T-cell (primary cell): ENCODE data around the gene LRP1B. TPM values are rescaled to one million over a fixed set of nuclear protein-coding genes. Genes with fewer than 3 reads are reported as not detected.

ENCODE experiments used
- ATAC-seq, 4 experiments: fragments of 200-7000 bp in 3 of 4; fragments of 150-1000 bp in 1 of 4; cut with Tn5 transposase; replicated peaks in 1 of 4; 1 replicate in 3 of 4; 2 replicates in 1 of 4; pipeline ENCODE4 v1.10.0; 2021; ENCODE audit warnings: moderate library complexity in 3 of 4, mild to moderate bottlenecking in 2 of 4, moderate number of reproducible peaks in 1 of 4
- CTCF ChIA-PET, 2 donors: fragments of 300-600 bp; sonication (Branson Sonifier 250); formaldehyde crosslinking; loops; one replicate each; lab custom pipeline; 2022; ENCODE audit warnings: antibody characterized with exemption in 2 of 2; lab: Charles Lee
- POLR2A ChIA-PET, 2 donors: fragments of 300-600 bp; sonication (Branson Sonifier 250); formaldehyde crosslinking; loops; one replicate each; lab custom pipeline; 2022; ENCODE audit warnings: antibody characterized with exemption in 2 of 2; lab: Charles Lee
- DNase-seq, 35 experiments: peaks; one replicate each; pipeline versions ENCODE4 v3.0.0 to v3.0.0-alpha.2; 2013 to 2023
- H3K27ac ChIP-seq: one replicate; pipeline ENCODE4 v1.5.1; 2013; ENCODE audit warnings: low read length
- H3K27me3 ChIP-seq, 2 experiments: replicated peaks in 1 of 2; 1 replicate in 1 of 2; 2 replicates in 1 of 2; pipeline versions ENCODE4 v1.6.1 to v1.7.0; 2013; ENCODE audit warnings: low read length in 1 of 2, mixed read lengths in 1 of 2; ENCODE audit not compliant: control insufficient read depth in 2 of 2, insufficient read depth in 2 of 2; ENCODE audit errors: extremely low read depth in 1 of 2
- H3K36me3 ChIP-seq, 2 donors: 1 replicate in 1 of 2; 2 replicates in 1 of 2; pipeline versions ENCODE4 v1.6.1 to v1.7.0; 2013; ENCODE audit warnings: low read length in 1 of 2; ENCODE audit not compliant: control insufficient read depth in 2 of 2, insufficient read depth in 1 of 2; ENCODE audit errors: extremely low read depth in 1 of 2
- H3K4me1 ChIP-seq, 2 experiments: 1 replicate in 1 of 2; 2 replicates in 1 of 2; pipeline versions ENCODE4 v1.6.1 to v1.7.0; 2013; ENCODE audit warnings: low read length in 2 of 2, mixed read lengths in 1 of 2; ENCODE audit not compliant: insufficient read depth in 2 of 2, control insufficient read depth in 1 of 2; ENCODE audit errors: extremely low read depth in 1 of 2
- H3K4me3 ChIP-seq, 2 donors: 1 replicate in 1 of 2; 2 replicates in 1 of 2; pipeline versions ENCODE4 v1.5.1 to v1.7.0; 2013; ENCODE audit warnings: mild to moderate bottlenecking in 2 of 2, low read length in 1 of 2, moderate library complexity in 1 of 2; ENCODE audit not compliant: control insufficient read depth in 1 of 2; ENCODE audit errors: extremely low read depth in 1 of 2
- H3K9me3 ChIP-seq: 2 replicates; pipeline ENCODE4 v1.7.0; 2013
- H3K27ac Mint-ChIP-seq, 2 donors: one replicate each; pipeline ENCODE4 v1.8.0; 2020 to 2021; ENCODE audit warnings: mild to moderate bottlenecking in 2 of 2, mixed read lengths in 2 of 2
- H3K27me3 Mint-ChIP-seq, 2 donors: one replicate each; pipeline ENCODE4 v1.8.0; 2021 to 2022; ENCODE audit warnings: mixed read lengths in 2 of 2
- H3K36me3 Mint-ChIP-seq: one replicate; pipeline ENCODE4 v1.8.0; 2021; ENCODE audit warnings: mixed read lengths
- H3K4me1 Mint-ChIP-seq, 3 donors: one replicate each; pipeline ENCODE4 v1.8.0; 2020 to 2022; ENCODE audit warnings: mixed read lengths in 3 of 3, mild to moderate bottlenecking in 1 of 3
- H3K4me3 Mint-ChIP-seq, 3 donors: one replicate each; pipeline ENCODE4 v1.8.0; 2020 to 2022; ENCODE audit warnings: mild to moderate bottlenecking in 3 of 3, mixed read lengths in 3 of 3, moderate library complexity in 3 of 3
- H3K9me3 Mint-ChIP-seq, 3 donors: one replicate each; pipeline ENCODE4 v1.8.0; 2020 to 2022; ENCODE audit warnings: mixed read lengths in 3 of 3
- WGBS: methylation state at CpG from one replicate; pipeline ENCODE4 v1.1.5; 2013; ENCODE audit warnings: missing lambda C conversion rate; ENCODE audit not compliant: insufficient coverage; 5-methylcytosine and 5-hydroxymethylcytosine counted together
- total RNA-seq, 35 experiments: library from RNA in 6 of 35; stranded (reverse) in 6 of 35; fragments of 120-200 nt in 1 of 35; gene quantifications; one replicate each; pipeline versions ENCODE4 v1.2.1 to v1.2.4 and lab custom pipeline; 2013 to 2026

The LRP1B gene
- total RNA-seq, 5 donors from 2014 or later (not counting 1 experiment from before 2014, with no cell fraction given): not detected

DNA sequence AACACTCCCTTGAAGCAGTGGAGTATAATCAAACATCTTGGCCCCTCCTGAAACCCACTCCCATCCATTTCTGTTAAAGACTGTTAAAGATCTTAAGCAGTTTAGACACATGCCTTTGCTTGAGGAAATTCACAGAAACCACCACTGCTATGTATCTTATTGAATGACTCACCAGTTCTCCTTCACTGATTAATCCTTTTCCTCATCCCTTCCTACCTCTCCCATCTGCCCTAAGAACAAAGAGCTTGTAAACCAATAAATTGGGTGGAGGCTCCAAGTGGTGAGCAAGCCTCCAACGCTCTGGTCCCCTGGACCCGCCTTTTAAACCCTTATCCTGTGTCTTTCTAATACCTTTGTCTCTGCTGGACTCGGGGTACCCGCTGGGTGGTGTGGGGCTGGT, 746.1 kb downstream of the LRP1B start:
- ATAC-seq (no peak), DNase-seq (no peak)
- H3K27me3 ChIP-seq: no peaks in the 10 kb centered on the region
- ChIA-PET CTCF (no interaction called here), POLR2A (no interaction called here)
- H3K27ac ChIP-seq: no peak overlapping the region
- H3K27ac Mint-ChIP-seq: no peak overlapping the region
- peaks cover 4 to 41% (median 27%) of the 10 kb centered on the region in 3 donors for H3K9me3 Mint-ChIP-seq
- no peaks in the 10 kb centered on the region for H3K9me3 ChIP-seq
- H3K4me3 ChIP-seq: no peak overlapping the region
- no peaks in the 10 kb centered on the region for H3K36me3 Mint-ChIP-seq
- no peaks in the 10 kb centered on the region for H3K36me3 ChIP-seq
- no peaks in the 10 kb centered on the region for H3K4me1 ChIP-seq
- no peaks in the 10 kb centered on the region for H3K27me3 Mint-ChIP-seq
- H3K4me1 Mint-ChIP-seq: no peaks in the 10 kb centered on the region
- no peak overlapping the region for H3K4me3 Mint-ChIP-seq
- WGBS: no CpG with 5 or more reads among the region's 4 CpGs

DNA sequence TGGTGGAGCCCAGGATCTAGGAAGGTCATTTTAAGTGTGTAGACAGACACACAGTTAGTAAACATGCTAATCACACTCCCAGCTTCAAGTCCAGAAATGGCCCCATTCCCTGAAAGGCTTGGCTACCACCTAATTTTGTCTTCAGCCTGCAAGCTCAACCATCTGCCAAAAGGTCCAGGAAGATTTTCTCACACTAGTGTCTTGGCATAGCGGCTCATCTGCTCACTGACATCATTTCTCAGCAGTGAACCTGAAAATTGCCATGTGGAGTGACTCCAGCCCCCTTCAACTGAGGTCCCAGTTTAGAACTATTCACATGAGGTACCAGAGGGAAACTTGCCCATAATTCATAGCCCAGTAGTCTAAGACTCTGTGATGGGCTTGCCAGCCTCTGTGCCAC, 748.9 kb downstream of the LRP1B start:
- H3K27me3 Mint-ChIP-seq: no peaks in the 10 kb centered on the region
- Histone ChIP-seq H3K4me1 (no peaks in the 10 kb centered on the region), H3K36me3 (no peaks in the 10 kb centered on the region), H3K4me3 (no peak overlapping the region), H3K27ac (no peak overlapping the region), H3K9me3 (no peaks in the 10 kb centered on the region), H3K27me3 (no peaks in the 10 kb centered on the region)
- WGBS: 78% methylated on average over 1 of the region's 1 CpG
- H3K9me3 Mint-ChIP-seq: peaks cover 15 to 43% (median 22%) of the 10 kb centered on the region in 3 donors
- no peaks in the 10 kb centered on the region for H3K4me1 Mint-ChIP-seq
- CTCF ChIA-PET: no interaction called here
- no peak overlapping the region for H3K27ac Mint-ChIP-seq
- POLR2A ChIA-PET: no interaction called here
- H3K36me3 Mint-ChIP-seq: no peaks in the 10 kb centered on the region
- ATAC-seq (no peak), DNase-seq (no peak)
- no peak overlapping the region for H3K4me3 Mint-ChIP-seq

DNA sequence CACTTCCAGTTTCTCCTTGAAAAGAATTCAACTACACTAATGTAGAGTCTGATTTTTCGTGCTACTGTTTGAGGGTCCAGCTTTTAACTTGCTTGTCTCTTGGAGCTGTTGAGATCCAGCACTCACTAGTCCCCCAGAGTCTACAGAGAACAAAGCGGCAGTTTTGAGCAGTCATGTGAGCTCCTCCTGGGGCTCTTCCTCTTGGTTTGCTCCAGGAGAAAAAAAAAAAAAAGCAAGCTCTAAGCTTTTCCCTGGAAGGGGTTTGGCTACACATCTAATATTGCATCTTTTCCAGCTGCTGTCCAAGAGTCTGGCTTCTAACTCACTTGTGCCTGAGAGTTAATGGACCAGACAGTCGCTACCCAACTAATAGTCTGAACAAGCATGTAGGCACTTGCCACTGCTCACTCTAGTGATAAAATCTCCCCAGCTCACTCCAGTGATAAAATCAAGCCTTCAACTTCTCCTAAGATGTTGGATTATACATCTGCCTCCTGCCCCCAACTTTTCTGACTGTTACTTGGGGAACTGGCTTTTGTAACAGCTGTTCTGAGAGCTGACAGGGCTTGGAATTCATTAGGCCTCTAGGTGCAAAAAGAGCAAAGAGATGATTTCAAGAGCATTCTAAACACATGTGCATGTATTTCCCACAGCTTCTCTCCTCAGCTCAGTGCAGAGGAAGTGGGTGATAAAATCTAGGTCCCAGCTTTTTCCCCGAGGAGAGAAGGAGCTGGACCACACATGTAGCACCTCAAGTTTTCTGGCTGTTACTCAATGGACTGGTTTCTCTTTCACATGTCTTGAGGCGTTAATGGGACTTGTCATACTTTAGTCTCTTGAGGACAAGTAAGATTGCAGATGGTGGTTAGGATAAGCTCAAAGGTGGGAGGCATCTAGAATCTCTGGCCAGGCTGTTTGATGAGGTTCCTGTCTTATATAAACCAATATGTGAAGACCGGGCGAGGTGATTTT, 750.5 kb downstream of the LRP1B start:
- no peak overlapping the region for H3K4me3 Mint-ChIP-seq
- ATAC-seq (no peak), DNase-seq (no peak)
- no peaks in the 10 kb centered on the region for H3K27me3 Mint-ChIP-seq
- Histone ChIP-seq H3K27me3 (no peaks in the 10 kb centered on the region), H3K27ac (no peak overlapping the region), H3K4me3 (no peak overlapping the region), H3K36me3 (no peaks in the 10 kb centered on the region), H3K9me3 (no peaks in the 10 kb centered on the region), H3K4me1 (no peaks in the 10 kb centered on the region)
- H3K27ac Mint-ChIP-seq: no peak overlapping the region
- peaks cover 15 to 40% (median 19%) of the 10 kb centered on the region in 3 donors for H3K9me3 Mint-ChIP-seq
- H3K36me3 Mint-ChIP-seq: no peaks in the 10 kb centered on the region
- 66% methylated on average over 4 of the region's 7 CpGs for WGBS
- ChIA-PET CTCF (interaction anchor here in 1 of 2 donors (0.6 kb wide), 1 partner anchor 13 kb away, joined by 5 read pairs; no protein-coding TSS in a partner anchor), POLR2A (no interaction called here)
- no peaks in the 10 kb centered on the region for H3K4me1 Mint-ChIP-seq

DNA sequence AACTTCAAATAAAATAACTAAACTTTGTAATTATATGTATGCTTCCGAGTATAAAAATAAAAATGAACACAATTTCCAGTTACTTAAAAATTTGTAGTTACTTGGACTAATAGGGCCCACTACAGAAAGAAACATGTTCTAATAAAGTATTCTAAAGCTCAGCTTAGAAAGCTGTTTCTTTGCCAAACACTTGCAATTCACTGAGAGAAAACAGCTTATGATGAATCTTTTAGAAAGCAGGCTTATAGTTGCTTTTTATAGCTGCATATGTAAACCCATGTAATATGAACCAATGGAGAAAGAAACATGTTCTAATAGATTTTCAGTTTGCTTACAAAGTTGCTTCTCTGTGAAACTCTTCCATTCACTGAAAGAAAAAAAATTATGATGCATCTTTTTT, 766.0 kb downstream of the LRP1B start:
- Histone ChIP-seq H3K27ac (no peak overlapping the region), H3K9me3 (no peaks in the 10 kb centered on the region), H3K4me1 (no peaks in the 10 kb centered on the region), H3K36me3 (no peaks in the 10 kb centered on the region), H3K4me3 (no peak overlapping the region), H3K27me3 (no peaks in the 10 kb centered on the region)
- no peak overlapping the region for H3K4me3 Mint-ChIP-seq
- no peak overlapping the region for H3K27ac Mint-ChIP-seq
- DNase-seq: no peak
- ChIA-PET POLR2A (no interaction called here), CTCF (no interaction called here)
- ATAC-seq: no peak
- H3K4me1 Mint-ChIP-seq: no peaks in the 10 kb centered on the region
- no CpG with 5 or more reads among the region's 1 CpG for WGBS
- H3K27me3 Mint-ChIP-seq: no peaks in the 10 kb centered on the region
- H3K36me3 Mint-ChIP-seq: no peaks in the 10 kb centered on the region
- peaks cover 0 to 16% (median 12%) of the 10 kb centered on the region in 3 donors for H3K9me3 Mint-ChIP-seq

DNA sequence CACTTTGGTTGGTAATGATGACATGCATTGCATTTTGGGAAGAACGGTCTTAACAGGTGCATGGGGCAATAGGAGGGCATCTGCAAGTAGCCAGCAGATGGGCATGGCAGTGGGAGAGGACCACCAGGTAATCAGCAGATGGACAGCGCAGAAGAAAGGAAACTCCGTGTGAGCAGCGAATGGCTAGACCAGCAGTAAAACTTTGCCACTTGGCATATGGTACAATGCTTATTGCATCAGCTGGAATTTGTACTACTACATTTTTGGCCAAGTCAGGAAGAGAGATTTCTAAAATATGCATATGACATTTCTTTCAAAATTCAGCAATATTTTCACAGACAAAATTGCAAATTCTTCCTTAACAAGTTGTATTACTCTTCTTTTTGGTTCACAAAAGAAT, 768.5 kb downstream of the LRP1B start:
- H3K27ac Mint-ChIP-seq: no peak overlapping the region
- ChIA-PET CTCF (no interaction called here), POLR2A (no interaction called here)
- WGBS: 89% methylated on average over 3 of the region's 4 CpGs
- DNase-seq (no peak), ATAC-seq (no peak)
- no peaks in the 10 kb centered on the region for H3K36me3 Mint-ChIP-seq
- H3K4me3 Mint-ChIP-seq: no peak overlapping the region
- Histone ChIP-seq H3K9me3 (no peaks in the 10 kb centered on the region), H3K4me1 (no peaks in the 10 kb centered on the region), H3K27ac (no peak overlapping the region), H3K27me3 (no peaks in the 10 kb centered on the region), H3K4me3 (no peak overlapping the region), H3K36me3 (no peaks in the 10 kb centered on the region)
- no peaks in the 10 kb centered on the region for H3K4me1 Mint-ChIP-seq
- no peaks in the 10 kb centered on the region for H3K27me3 Mint-ChIP-seq
- H3K9me3 Mint-ChIP-seq: peaks cover 0 to 16% (median 12%) of the 10 kb centered on the region in 3 donors

DNA sequence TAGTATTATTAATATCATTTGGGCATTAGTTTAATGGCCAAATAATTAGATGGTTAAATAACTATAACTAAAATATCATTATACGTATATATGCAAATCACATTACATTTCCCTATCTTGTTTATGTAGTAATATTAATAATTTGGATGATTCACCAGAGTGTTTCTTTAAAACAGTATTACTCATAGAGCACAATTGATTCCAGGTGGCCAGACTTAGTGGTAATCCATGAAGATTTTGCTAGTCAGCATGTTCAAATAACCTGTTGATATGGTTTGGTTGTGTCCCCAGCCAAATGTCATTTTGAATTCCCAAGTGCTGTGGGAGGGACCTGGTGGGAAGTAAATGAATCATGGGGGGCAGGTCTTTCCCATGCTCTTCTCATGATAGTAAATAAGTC, 782.3 kb downstream of the LRP1B start:
- Mint-ChIP-seq H3K27me3 (no peaks in the 10 kb centered on the region), H3K9me3 (peaks cover 17 to 31% (median 30%) of the 10 kb centered on the region in 3 donors), H3K27ac (no peak overlapping the region), H3K36me3 (no peaks in the 10 kb centered on the region), H3K4me3 (no peak overlapping the region), H3K4me1 (no peaks in the 10 kb centered on the region)
- Histone ChIP-seq H3K27ac (no peak overlapping the region), H3K4me1 (no peaks in the 10 kb centered on the region), H3K36me3 (no peaks in the 10 kb centered on the region), H3K9me3 (no peaks in the 10 kb centered on the region), H3K27me3 (no peaks in the 10 kb centered on the region), H3K4me3 (no peak overlapping the region)
- CTCF ChIA-PET: no interaction called here
- POLR2A ChIA-PET: no interaction called here
- no peak for ATAC-seq
- no peak for DNase-seq
- no CpG with 5 or more reads among the region's 1 CpG for WGBS
